Adipocyte (in vitro differentiated cells): ENCODE measurements around the gene KIR2DL4.
"Not testable (repeated sequence)": the region's sequence is repeated elsewhere in the genome, so short reads cannot be mapped to it uniquely, and the experiment has no call there.

Experiments used
- DNase-seq: peaks from one replicate; pipeline ENCODE4 v3.0.0-alpha.2; 2015; ENCODE audit warnings: low read depth
- H3K27me3 ChIP-seq: replicated peaks from 2 replicates; pipeline ENCODE4 v1.7.0; 2013; ENCODE audit warnings: mild to moderate bottlenecking, low read length, moderate library complexity; ENCODE audit not compliant: control insufficient read depth, insufficient read depth
- H3K36me3 ChIP-seq: 2 replicates; pipeline ENCODE4 v1.7.0; 2013; ENCODE audit warnings: low read length, mild to moderate bottlenecking, moderate library complexity; ENCODE audit not compliant: control insufficient read depth, insufficient read depth, severe bottlenecking
- H3K4me1 ChIP-seq: 2 replicates; pipeline ENCODE4 v1.7.0; 2013; ENCODE audit warnings: mild to moderate bottlenecking, low read length, moderate library complexity; ENCODE audit not compliant: control insufficient read depth, insufficient read depth
- H3K4me3 ChIP-seq: 2 replicates; pipeline ENCODE4 v1.7.0; 2013; ENCODE audit warnings: mild to moderate bottlenecking, low read length, moderate library complexity
- H3K9ac ChIP-seq: 2 replicates; pipeline ENCODE4 v1.7.0; 2013; ENCODE audit warnings: mild to moderate bottlenecking, low read length, moderate library complexity
- H3K9me3 ChIP-seq: 2 replicates; pipeline ENCODE4 v1.7.0; 2013; ENCODE audit warnings: mild to moderate bottlenecking, low read length, moderate library complexity; ENCODE audit not compliant: control insufficient read depth

Gene KIR2DL4

GRCh38 chr19:54843171-54843570 lies 39.8 kb downstream of the KIR2DL4 start:
- not testable (repeated sequence) for H3K4me3 ChIP-seq, H3K9ac ChIP-seq, H3K9me3 ChIP-seq, DNase-seq, H3K4me1 ChIP-seq, H3K36me3 ChIP-seq, H3K27me3 ChIP-seq

GRCh38 chr19:54850061-54850640 lies 46.7 kb downstream of the KIR2DL4 start, which contains the start of gene KIR3DL2:
Gene KIR3DL2 (plus strand): TSS chr19:54850443. CDS start chr19:54850476, 33 bp downstream.
- H3K36me3 ChIP-seq, H3K9ac ChIP-seq, H3K9me3 ChIP-seq, H3K27me3 ChIP-seq, DNase-seq, H3K4me1 ChIP-seq, H3K4me3 ChIP-seq: not testable (repeated sequence)

GRCh38 chr19:54850930-54851329 lies 47.5 kb downstream of the KIR2DL4 start:
- Histone ChIP-seq H3K9ac (no peak overlapping the region), H3K4me3 (no peak overlapping the region), H3K4me1 (no peaks in the 10 kb centered on the region), H3K36me3 (no peaks in the 10 kb centered on the region), H3K9me3 (no peaks in the 10 kb centered on the region), H3K27me3 (no peaks in the 10 kb centered on the region)
- DNase-seq, result no peak

- Histone ChIP-seq H3K9me3 (no peaks in the 10 kb centered on the region), H3K36me3 (no peaks in the 10 kb centered on the region), H3K4me1 (no peaks in the 10 kb centered on the region), H3K4me3 (no peak overlapping the region), H3K9ac (no peak overlapping the region), H3K27me3 (no peaks in the 10 kb centered on the region)
- DNase-seq, result no peak
These were observed 47.9 kb downstream of the KIR2DL4 start for GRCh38 chr19:54851353-54851752.

- not testable (repeated sequence) for H3K36me3 ChIP-seq, H3K27me3 ChIP-seq, DNase-seq, H3K4me1 ChIP-seq, H3K4me3 ChIP-seq, H3K9ac ChIP-seq, H3K9me3 ChIP-seq
These were observed 51.8 kb downstream of the KIR2DL4 start for GRCh38 chr19:54855241-54855640.

GRCh38 chr19:54858476-54858875 lies 55.1 kb downstream of the KIR2DL4 start:
- H3K27me3 ChIP-seq, H3K4me1 ChIP-seq, H3K9me3 ChIP-seq, H3K36me3 ChIP-seq, DNase-seq, H3K9ac ChIP-seq, H3K4me3 ChIP-seq: not testable (repeated sequence)

- DNase-seq, H3K36me3 ChIP-seq, H3K4me1 ChIP-seq, H3K9ac ChIP-seq, H3K9me3 ChIP-seq, H3K4me3 ChIP-seq, H3K27me3 ChIP-seq: not testable (repeated sequence)
These were observed 56.0 kb downstream of the KIR2DL4 start for GRCh38 chr19:54859421-54859820.

GRCh38 chr19:54863459-54863858 lies 60.0 kb downstream of the KIR2DL4 start:
- H3K4me3 ChIP-seq, H3K9me3 ChIP-seq, H3K4me1 ChIP-seq, H3K36me3 ChIP-seq, H3K9ac ChIP-seq, H3K27me3 ChIP-seq, DNase-seq: not testable (repeated sequence)
